ENCODE results near the gene UBE2Q2.
"Not testable (repeated sequence)": the region's sequence is repeated elsewhere in the genome, so short reads cannot be mapped to it uniquely, and the experiment has no call there.

Gene UBE2Q2

DNA sequence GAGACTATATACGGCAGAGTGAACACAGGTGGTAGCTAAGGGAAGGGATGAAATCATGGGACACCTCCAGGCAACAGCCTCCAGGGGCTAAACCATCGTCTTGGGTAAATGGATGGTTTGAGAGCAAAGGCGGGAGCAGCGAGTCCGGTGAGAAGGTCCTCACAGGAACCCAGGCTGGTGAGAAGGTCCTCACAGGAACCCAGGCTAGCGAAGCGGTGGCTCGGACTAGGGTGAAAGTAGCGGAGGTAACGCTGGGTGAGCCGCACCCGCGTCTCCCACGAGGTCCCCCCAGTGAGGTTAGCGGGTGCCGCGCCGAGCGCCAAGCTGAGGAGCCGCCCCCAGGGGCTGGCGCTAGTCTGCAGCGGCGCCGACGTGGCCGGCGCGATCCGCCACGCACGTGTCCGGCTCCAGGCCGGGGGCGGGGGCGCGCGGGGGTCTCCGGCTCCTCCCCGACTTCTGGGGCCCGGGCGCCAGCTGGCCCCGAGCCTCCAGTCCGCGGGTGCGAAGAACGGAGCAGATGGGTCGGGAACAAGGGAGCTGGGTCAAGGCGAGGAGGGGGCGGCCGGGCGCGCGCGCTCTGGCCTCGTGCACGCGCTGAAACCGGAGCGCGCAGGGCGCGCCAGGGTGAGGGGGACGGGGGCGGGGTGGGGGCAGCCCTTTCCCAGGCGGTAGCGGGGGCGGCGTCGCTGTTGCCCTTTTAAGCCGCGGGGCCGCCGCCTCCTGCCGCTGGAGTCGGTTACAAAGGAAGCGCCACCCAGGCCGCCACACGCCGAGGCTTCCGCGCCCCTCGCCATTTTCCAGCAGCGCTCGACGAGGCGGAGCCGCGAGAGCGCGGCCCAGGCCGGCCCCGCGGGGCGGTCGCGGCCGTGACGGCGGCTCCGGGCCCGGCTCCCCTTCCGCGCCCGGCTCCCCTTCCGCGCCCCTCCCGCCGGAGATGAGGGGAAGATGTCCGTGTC lies at the start of gene UBE2Q2:
Gene UBE2Q2, plus strand, starts transcription at position 726 of the 956 bp plus-strand sequence. Its CDS starts 220 bp downstream, at position 946.
- peak; percentile 89 for DNase-seq

DNA sequence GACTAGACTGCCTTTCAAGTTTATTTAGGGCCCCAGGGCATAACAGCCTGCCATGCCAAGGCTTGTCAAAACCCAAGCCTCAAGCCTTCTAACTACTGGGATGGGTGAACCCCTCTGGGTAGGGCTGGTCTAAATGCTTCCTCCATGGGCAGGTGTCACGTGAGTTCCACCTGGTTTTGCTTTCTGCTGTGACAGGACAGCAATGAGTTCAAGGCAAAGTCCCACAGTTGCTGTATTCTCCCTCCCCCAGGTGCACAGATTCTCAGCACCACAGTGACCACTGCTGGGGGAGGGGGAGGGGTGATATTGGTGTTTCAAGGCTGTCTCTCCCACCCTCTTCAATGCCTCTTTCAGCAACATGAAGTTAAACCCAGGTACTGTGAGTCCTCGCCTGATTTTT lies 46.9 kb upstream of the UBE2Q2 start:
- no peak for DNase-seq

DNA sequence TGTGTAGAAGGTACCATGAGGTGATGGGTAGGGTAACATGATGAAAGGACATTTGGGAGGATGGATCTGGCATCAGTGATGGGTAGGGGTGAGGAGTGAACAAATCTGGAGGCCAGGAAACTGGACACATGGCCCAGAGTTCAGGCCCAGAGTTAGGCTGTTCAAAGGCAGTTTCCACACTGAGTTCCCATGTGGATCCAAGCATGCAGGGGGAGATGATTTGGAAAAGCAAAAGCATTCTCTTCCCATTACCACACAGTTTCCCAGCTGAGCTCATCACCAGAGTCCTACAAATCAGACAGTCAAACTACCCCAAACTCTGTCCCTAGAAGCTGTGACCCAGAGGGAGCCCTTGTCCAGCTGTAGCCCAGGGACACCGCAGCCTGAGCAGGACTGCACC lies 46.1 kb upstream of the UBE2Q2 start:
- not testable (repeated sequence) for DNase-seq

DNA sequence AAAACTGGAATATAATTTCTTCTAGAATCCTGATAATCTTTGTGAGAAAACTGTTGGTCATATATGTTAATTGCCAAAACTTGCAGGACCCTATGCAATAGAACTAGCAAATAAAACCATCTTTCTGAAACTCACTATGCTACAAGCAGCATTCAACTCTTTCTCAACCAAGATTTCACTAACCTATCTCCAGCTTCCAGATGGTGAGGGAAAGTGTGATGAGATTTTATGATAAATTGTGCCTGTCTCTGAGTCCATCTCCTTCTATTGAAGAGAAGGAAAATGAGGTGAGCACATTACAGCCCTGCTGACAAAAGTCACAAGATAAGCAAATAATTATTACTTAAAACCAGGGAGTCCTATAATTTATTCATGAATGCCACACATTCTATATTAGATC lies 44.1 kb upstream of the UBE2Q2 start:
- DNase-seq = no peak

DNA sequence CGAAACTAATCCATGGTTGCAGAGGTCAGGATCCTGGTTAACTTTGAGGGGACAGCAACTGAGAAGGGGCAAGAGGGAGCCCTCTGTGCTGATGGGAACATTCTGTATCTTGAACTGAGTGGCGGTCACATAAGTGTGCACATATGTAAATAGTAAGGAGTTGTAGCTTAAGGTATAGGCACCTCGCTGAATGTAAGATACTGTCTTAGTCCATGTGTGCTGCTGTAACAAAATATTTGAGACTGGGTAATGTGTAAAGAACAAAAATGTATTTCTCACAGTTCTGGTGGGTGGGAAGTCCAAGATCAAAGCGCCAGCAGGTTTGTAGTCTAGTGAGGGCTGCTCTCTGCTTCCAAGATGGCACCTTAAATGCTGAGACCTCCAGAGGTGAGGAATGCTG lies 42.8 kb upstream of the UBE2Q2 start:
- DNase-seq = not testable (repeated sequence)

DNA sequence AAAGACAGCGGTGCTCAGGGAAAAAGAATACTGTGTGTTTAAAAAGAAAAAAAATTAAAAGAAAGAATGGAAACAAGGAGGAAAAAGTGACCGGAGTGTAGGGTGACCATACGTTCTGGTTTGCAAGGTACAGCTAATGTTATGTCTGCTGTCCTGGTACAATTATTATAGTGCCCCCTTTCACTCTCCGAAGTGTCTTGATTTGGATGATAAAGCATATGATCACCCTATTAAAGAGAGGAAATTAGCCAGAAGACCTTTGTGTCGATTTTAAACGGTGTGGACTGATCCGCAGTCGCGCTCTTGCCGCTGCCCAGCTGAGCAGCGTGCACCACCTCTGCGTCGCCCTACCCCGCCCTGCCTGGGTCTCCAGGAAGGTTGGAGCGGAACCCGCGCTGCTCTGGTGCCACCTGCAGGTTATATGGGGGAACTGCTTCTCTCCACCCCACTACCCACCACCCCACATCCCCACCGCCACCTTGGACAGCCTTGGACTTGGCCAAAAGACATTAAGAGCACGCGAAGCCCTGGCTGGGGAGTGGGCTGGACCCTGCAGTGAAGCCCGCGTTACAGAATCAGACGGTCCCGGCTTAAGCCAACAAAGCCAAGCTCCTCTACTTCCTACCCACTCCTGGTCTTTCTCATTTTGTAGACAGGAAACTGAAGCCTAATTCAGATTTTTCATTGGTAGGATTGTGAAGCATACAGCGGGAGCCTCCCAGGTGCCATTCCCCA lies 41.2 kb upstream of the UBE2Q2 start:
- peak; percentile 90 for DNase-seq

DNA sequence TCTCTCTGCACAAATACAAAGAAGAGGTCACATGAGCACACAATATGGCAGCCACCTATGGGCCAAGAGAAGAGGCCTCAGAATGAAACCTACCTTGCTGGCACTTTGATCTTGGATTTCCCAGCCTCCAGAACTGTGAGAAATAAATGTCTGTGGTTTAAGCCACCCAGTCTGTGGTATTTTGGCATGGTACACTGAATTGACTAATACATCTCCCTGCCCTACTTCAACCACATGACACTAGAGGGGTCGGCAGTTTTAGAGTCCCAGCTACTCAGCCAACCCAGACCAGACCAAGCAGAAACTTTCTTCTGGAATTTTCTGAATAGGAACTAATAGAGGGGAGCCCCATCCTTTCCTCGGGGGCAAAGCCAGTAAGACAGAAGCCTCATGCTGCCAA lies 35.8 kb upstream of the UBE2Q2 start:
- DNase-seq = not testable (repeated sequence)

DNA sequence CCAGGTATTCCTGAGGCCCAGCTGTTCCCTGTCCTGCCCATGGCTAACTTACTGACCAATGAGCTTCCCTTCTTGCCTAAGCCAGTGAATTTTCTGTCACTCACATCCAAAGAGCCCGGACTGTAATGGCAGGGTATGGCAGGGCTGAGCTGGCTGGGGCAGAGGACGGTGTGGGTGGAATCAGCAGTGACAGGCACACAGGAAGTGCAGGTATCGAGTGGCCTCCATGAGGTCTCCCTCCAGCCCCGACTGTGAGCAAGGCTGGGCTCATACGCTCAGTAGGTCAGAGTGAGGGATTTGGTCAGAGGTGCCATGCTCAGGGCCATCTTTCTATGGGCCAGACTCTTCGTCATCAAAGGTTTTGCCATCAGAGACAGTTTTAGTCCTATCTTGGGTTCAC lies 35.2 kb upstream of the UBE2Q2 start:
- not testable (repeated sequence) for DNase-seq

DNA sequence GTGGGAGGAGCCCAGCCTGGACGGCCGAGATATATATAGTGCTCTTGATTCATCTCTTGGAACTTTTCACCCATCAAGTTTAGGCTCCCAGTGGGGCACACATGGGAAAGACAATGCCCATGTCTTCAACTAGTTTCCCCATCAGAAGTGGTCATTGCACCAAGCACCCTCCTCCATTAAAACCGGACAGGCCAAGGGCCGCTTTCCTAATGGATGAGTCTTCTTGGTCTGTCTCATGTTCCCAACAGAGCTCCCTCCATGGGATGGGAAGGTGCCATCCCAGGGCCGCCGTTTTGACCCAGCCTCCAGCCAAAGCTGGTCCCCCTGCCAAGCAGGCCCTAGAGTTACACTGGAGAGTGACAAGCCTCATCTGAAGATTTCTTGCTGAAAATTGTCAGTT lies 34.7 kb upstream of the UBE2Q2 start:
- no peak for DNase-seq

DNA sequence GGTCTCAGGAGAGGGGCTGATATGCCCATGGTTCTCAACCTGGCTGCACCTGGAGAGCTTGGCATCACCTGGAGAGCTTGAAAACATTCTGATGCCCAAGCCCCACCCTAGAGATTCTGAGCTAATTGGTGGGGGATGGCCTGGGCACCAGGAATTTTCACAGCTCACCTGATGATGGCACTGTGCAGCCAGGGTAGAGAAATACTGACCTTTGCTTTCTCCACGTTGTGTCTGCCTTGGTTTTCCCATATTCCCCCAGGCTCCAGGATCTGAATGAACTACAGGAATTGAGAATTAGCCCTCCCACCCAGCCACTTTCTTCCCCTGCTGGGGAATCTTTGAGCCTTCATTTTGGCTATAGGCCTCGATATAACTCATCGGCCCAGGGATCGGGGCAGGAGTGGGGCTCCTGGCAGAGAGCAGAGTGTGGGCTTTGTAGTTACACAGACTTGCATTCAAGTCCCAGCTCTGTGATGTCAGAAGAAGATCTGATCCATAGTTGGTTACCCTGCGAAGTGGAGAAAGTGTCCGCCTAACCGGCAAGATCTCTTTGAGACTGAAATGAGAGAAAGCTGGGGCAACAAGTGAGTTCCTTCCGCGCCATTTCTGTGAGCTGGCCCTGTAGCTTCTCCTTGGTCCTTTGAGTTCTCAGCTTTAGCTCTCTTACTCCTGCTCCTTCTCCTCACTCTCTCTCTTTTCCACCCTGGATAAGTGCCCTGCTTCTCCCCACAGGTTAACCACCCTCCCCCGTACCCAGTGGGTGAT lies 33.1 kb upstream of the UBE2Q2 start:
- DNase-seq = peak; percentile 74

DNA sequence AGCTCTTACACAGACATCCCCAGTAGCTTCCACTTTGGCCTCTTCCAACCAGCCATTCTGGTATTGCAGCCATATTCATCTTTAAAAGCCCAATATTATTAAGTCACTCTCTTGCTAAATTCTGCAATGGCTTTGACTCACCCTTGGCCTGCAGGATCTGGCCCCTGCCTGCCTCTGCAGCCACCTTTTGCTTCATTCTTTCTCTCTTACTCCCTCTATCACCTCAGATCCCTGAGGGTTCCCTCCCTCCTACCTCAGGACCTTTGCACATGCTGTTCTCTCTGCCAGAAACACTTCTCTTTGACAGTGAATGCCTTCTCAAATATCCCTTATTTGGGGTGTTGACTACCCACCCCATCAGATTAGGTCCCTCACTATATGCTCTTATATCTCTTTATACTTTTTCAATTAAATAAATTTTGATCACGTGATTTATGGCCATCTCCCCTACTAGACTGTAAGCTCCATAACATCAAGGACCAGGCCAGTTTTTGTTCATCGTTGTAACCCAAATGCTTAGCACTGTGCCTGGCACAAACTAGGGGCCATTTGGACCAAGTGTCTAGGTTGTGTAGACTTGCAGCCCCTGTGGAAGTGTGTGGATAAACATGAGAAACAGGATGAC lies 32.3 kb upstream of the UBE2Q2 start:
- DNase-seq = no peak

DNA sequence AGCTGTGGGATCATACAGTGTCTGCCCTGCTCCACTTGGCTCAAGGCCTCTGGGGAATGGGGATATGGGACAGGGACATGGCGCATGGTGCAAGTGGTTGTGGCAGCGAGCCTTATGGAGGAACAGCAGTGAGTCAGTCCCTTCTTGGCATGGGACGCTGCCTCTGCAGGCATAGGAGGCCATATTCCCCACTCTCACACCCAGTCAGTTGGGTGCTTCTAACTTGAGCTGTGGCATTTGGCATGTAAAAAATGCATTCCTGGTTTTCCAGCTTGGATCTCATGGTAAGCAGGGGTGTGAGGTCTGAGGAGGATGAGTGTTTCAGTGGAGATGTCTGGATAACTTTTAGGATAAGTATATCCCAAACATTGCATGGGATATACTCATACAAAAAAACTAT lies 31.6 kb upstream of the UBE2Q2 start:
- no peak for DNase-seq

DNA sequence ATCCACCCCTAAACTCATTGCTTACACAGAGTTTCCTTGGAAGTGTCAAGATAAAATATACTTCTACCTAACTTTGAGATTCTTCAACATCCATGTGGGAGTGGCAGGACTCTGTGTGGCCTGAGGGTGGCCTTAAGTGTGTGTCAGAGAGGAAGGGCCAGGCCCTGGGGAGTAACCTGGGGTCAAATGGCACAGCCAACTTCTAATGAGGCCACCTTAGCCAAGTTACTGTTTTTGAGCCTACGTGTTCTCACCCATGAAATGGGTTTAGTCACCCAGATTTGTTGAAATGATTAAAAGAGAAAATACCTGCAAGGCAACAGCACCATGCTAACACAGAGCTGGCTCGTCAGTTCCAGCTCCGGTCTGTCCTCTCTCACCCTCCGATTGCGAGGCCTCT lies 28.5 kb upstream of the UBE2Q2 start:
- no peak for DNase-seq

DNA sequence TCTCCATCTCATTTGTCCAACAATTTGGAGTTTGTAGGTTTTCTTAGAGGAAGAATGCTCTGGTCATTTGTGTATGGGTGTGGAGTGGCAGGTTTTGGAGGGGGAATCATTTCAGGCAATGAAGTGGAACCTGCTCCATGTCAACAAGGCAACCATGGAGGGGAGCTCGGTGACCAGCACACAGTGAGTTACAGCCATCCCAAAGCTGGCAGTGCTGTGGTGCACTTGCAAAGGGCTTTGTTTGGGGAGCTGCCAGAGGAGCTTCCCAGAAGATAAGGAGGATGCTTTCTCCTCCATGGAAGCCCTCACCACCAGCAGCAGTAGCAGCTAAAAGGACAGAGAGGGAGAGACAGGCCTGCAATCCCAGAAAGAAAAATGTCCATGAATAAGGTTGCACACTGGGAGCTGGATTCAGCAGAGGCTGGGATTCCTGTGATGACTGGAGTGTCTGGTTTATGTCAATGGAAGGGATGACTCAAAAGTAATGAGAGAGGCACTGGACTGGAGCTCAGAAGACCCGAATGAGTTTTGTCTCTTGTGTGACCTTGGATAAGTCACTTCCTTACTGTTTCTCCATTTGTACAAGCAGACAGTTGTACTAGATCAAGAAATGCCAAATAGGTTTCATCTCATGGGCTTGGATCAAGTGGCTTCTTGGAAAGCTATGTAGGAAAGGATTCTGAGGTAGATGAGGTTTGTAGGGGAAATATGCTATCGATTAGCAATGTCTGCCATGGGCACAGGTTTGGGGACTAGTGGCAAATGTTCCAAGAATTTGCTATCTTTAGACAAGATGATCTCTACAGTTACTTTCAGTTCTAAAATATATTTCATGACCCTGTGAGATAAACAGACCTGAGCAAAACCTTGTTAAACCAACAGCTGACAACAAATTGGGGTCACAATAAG lies 27.2 kb upstream of the UBE2Q2 start:
- peak; percentile 81 for DNase-seq

DNA sequence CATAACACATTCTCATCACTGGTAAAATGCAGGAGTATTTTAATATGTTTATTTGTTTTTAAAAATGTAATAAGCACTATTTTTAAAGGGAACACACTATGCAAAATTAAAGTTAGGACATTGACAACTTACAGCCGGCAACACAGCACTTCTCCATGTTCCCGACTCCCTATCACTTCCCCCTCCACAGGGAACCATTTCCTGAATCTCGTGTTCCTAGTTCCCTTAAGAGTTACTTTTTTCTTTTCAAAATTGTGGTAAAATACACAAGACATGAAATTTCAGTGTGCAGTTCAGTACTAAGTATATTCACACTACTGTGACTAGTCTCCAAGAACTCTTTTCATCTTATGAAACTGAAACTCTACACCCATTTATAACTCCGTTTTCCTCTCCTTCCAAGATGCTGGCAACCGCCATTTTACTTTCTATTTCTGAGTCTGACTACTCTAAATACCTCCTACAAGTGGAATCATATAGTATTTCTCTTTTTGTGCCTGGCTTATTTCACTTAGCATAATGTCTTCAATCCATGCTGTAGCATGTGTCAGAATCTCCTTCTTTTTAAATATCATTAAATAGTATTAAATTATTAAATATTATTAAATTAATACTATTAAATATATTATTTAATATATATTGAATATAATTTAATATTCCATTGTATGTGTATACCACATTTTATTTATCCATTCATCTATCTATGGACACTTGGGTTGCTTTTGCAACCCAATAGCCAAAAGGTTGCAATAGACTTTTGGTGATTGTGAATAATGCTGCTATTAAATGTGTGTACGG lies 25.9 kb upstream of the UBE2Q2 start:
- no peak for DNase-seq

DNA sequence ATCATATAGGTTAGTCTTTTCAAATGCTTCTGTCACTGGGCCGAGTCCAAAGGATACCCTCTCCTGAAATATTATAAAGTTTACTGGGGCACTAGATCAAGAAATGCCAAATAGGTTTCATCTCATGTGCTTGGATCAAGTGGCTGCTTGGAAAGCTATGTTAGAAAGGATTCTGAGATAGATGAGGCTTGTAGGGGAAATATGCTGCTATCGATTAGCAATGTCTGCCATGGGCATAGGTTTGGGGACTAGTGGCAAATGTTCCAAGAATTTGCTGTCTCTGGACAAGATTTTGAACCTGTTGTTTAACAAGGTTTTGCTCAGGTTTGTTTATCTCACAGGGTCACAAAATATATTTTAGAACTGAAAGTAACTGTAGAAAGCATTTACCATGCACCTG lies 23.0 kb upstream of the UBE2Q2 start:
- DNase-seq = no peak

DNA sequence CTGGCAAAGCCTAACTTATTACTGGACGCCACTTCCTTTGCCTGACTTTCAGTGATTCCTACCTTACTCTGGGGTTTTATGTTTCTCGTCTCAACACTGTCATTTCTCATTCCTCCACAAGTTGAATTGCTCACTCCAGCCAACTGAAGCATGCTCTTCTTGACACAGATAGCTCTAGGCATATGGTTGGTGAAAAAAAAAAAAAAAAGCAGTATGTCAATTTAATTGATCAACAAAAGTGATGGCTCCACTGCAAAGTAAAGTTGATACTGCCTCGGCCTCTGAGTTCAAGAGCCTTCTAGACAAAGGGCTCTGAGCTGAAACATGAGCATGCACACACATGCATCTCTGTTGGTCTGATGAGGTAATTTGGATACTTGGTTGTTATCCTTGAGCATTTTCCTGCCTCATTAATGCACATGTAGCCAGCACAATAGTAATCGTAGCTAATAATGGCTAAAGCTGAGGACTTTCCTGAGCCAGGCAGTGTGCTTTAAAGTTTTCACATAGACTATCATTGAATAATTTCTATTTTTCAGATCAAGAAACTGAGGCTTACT lies 21.4 kb upstream of the UBE2Q2 start:
- no peak for DNase-seq

DNA sequence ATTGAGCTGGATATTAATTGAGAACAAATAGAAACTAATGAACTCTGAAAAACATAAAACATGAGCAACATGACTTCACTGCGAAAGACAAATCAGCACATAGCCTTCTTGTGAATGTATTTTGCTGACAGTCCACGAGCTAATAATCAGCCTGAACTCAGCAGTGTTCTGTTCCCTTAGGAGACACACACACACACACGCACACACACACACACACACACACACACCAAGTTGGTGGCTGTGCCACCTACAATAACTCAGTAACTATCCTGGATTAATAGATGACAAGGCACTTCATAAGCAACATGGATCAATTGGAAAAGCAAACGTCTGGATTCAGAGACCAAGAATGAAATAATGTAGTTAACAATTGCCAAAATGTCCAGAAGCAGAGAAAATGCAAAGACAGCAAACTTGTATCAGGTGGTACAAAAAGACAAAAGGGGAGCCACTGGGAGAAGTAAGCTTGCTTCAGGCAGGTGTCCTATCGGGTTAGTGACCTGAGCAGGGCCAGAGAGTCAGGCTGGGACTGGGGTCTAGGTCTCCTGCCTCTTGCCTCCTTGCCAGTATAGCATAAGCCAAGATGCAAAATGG lies 20.5 kb upstream of the UBE2Q2 start:
- DNase-seq = no peak

DNA sequence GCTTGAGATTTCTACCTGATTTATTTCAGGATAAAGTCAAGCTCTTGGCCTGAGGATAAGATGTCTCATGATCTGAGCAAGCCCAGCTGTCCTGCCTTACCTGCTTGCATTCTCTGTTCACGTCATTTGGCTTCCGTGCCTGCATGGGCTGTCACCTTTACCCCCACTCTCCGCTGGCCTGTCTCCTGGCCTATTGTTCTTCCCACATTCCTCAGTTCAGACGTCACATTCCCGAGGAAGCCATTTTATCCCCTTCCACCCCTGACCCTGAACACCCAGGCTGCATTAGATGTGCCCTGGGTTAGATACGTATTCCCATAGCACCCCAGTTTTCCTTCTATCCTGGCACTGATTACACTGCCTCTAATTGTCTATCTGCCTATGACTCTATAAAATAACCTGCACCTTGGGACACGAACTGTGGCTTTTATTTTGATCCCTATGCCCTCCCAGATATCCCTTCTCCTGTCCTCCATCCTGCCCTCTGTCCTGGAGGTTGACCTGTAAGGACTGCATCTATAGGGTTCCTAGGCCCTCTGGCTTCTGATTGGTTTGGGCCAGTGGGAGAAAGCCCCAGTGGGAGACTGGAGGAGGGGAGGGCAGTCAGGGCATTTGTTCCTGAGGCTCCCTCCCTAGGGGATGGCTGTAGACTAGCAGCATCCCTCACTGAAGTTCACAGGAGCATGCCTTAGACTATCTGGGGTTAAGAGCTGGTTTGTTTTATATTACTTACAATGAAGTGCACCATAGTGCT lies 19.2 kb upstream of the UBE2Q2 start:
- DNase-seq = peak; percentile 94
